GM21423 (cell line): ENCODE data around the gene EPB41L2.
"Not testable (repeated sequence)": the region's sequence is repeated elsewhere in the genome, so short reads cannot be mapped to it uniquely, and the experiment has no call there.

Experiments
- ATAC-seq: cut with Tn5 transposase; IDR thresholded peaks from one replicate; pipeline ENCODE4 v1.9.1; 2021; ENCODE audit warnings: mild to moderate bottlenecking, moderate library complexity; ENCODE audit not compliant: unreplicated experiment

Gene EPB41L2

GRCh38 chr6:130824978-130825694, 237.9 kb downstream of the EPB41L2 start:
- ATAC-seq: no peak

GRCh38 chr6:130822736-130823135, 240.3 kb downstream of the EPB41L2 start:
- ATAC-seq: no peak

GRCh38 chr6:130815200-130816071, 247.6 kb downstream of the EPB41L2 start:
- no peak for ATAC-seq

GRCh38 chr6:130814506-130814905, 248.5 kb downstream of the EPB41L2 start:
- ATAC-seq: no peak

GRCh38 chr6:130811932-130812331, 251.1 kb downstream of the EPB41L2 start:
- no peak for ATAC-seq

GRCh38 chr6:130810307-130811030, 252.6 kb downstream of the EPB41L2 start:
- no peak for ATAC-seq

- not testable (repeated sequence) for ATAC-seq
Measured at GRCh38 chr6:130801368-130801767, 261.7 kb downstream of the EPB41L2 start.

- ATAC-seq: no peak
Measured at GRCh38 chr6:130797061-130797460, 266.0 kb downstream of the EPB41L2 start.

- ATAC-seq: no peak
Measured at GRCh38 chr6:130796313-130796905, 266.6 kb downstream of the EPB41L2 start.

- no peak for ATAC-seq
Measured at GRCh38 chr6:130794738-130795137, 268.3 kb downstream of the EPB41L2 start.

- ATAC-seq: no peak
Measured at GRCh38 chr6:130794010-130794697, 268.9 kb downstream of the EPB41L2 start.
